Measurements from ENCODE around the gene PPIL6. TPM values are rescaled to one million over a fixed set of nuclear protein-coding genes. Genes with fewer than 3 reads are reported as not detected.

PPIL6 gene
- total and polyA plus RNA-seq, 2 experiments from 2014 or later = 2.6 to 2.9 TPM

GRCh38 chr6:109342911-109343310 is 97.5 kb downstream of the PPIL6 start:
- no peaks in the 10 kb centered on the region for H3K9me3 ChIP-seq (ENCODE audit: low read depth)

GRCh38 chr6:109342506-109342905 is 97.9 kb downstream of the PPIL6 start:
- no peak overlapping the region for H2AFZ ChIP-seq
- DNase-seq (ENCODE audit: low spot score) = no peak
- WGBS (ENCODE audit: low lambda C conversion rate, missing lambda C conversion rate) = 91% methylated on average over 5 of the region's 5 CpGs
- H3K4me3 ChIP-seq = no peak overlapping the region
- H3K27me3 ChIP-seq = no peaks in the 10 kb centered on the region
- H3K79me2 ChIP-seq = no peaks in the 10 kb centered on the region
- no peaks in the 10 kb centered on the region for H3K4me1 ChIP-seq (ENCODE audit: insufficient read depth)
- H3K27ac ChIP-seq = no peak overlapping the region
- H3K36me3 ChIP-seq (replicated peaks; ENCODE audit: insufficient read depth, low read depth) = no peaks in the 10 kb centered on the region
- no peaks in the 10 kb centered on the region for H3K9me2 ChIP-seq (replicated peaks; ENCODE audit: insufficient read depth)
- H4K20me1 ChIP-seq (ENCODE audit: insufficient read depth, poor library complexity, severe bottlenecking) = no peaks in the 10 kb centered on the region
- TF ChIP-seq EZH2 (IDR thresholded peaks at IDR 0.05; ENCODE audit: borderline replicate concordance) = no peak
- no peak for TF ChIP-seq EZH2phosphoT487 (IDR thresholded peaks at IDR 0.05; ENCODE audit: low read depth, severe bottlenecking, unreplicated experiment)
- TF ChIP-seq CTCF (IDR thresholded peaks at IDR 0.05; ENCODE audit: poor library complexity) = no peak
- no peaks in the 10 kb centered on the region for H3K9me3 ChIP-seq (ENCODE audit: low read depth)
- H3K4me2 ChIP-seq = no peak overlapping the region

More at GRCh38 chr6:109342911-109343310, 97.5 kb downstream of the PPIL6 start:
- H4K20me1 ChIP-seq (ENCODE audit: insufficient read depth, poor library complexity, severe bottlenecking) = no peaks in the 10 kb centered on the region
- no peak overlapping the region for H3K4me2 ChIP-seq
- H2AFZ ChIP-seq = no peak overlapping the region
- H3K27me3 ChIP-seq = no peaks in the 10 kb centered on the region
- H3K4me3 ChIP-seq = no peak overlapping the region
- peaks cover 1% of the 10 kb centered on the region for H3K4me1 ChIP-seq (ENCODE audit: insufficient read depth)
- H3K27ac ChIP-seq = no peak overlapping the region
- H3K36me3 ChIP-seq (replicated peaks; ENCODE audit: insufficient read depth, low read depth) = no peaks in the 10 kb centered on the region
- TF ChIP-seq EZH2 (IDR thresholded peaks at IDR 0.05; ENCODE audit: borderline replicate concordance) (no peak), EZH2phosphoT487 (IDR thresholded peaks at IDR 0.05; ENCODE audit: low read depth, severe bottlenecking, unreplicated experiment) (no peak), CTCF (IDR thresholded peaks at IDR 0.05; ENCODE audit: poor library complexity) (no peak)
- WGBS (ENCODE audit: low lambda C conversion rate, missing lambda C conversion rate) = 98% methylated on average over 6 of the region's 6 CpGs
- H3K79me2 ChIP-seq = no peaks in the 10 kb centered on the region
- no peak for DNase-seq (ENCODE audit: low spot score)
- H3K9me2 ChIP-seq (replicated peaks; ENCODE audit: insufficient read depth) = no peaks in the 10 kb centered on the region

- Histone ChIP-seq H3K4me2 (no peak overlapping the region), H3K79me2 (no peaks in the 10 kb centered on the region), H3K9me3 (ENCODE audit: low read depth) (no peaks in the 10 kb centered on the region), H2AFZ (no peak overlapping the region), H3K27me3 (no peaks in the 10 kb centered on the region), H3K9me2 (replicated peaks; ENCODE audit: insufficient read depth) (no peaks in the 10 kb centered on the region), H3K27ac (no peak overlapping the region), H3K36me3 (replicated peaks; ENCODE audit: insufficient read depth, low read depth) (no peaks in the 10 kb centered on the region), H3K4me3 (no peak overlapping the region), H3K4me1 (ENCODE audit: insufficient read depth) (no peaks in the 10 kb centered on the region), H4K20me1 (ENCODE audit: insufficient read depth, poor library complexity, severe bottlenecking) (no peaks in the 10 kb centered on the region)
- TF ChIP-seq CTCF (IDR thresholded peaks at IDR 0.05; ENCODE audit: poor library complexity) = no peak
- no peak for TF ChIP-seq EZH2 (IDR thresholded peaks at IDR 0.05; ENCODE audit: borderline replicate concordance)
- TF ChIP-seq EZH2phosphoT487 (IDR thresholded peaks at IDR 0.05; ENCODE audit: low read depth, severe bottlenecking, unreplicated experiment) = no peak
- WGBS (ENCODE audit: low lambda C conversion rate, missing lambda C conversion rate) = 98% methylated on average over 4 of the region's 4 CpGs
- no peak for DNase-seq (ENCODE audit: low spot score)
These were observed 99.6 kb downstream of the PPIL6 start for GRCh38 chr6:109340811-109341210.

Other genes with a start within 250 kb of the PPIL6 start
- gene CD164, start 58.2 kb downstream of the PPIL6 start, total RNA-seq = 571 and 574 TPM in 2 replicates
- 436 and 475 TPM in 2 replicates for gene CD164, start 58.2 kb downstream of the PPIL6 start, polyA plus RNA-seq
- 9.3 and 15.3 TPM in 2 replicates for gene SMPD2, start 96 bp upstream of the PPIL6 start, total RNA-seq
- gene SMPD2, start 96 bp upstream of the PPIL6 start, polyA plus RNA-seq = 19.2 and 25.1 TPM in 2 replicates
- 38.2 and 46.5 TPM in 2 replicates for gene MICAL1, start 15.1 kb upstream of the PPIL6 start, total RNA-seq
- 51.2 and 52.7 TPM in 2 replicates for gene MICAL1, start 15.1 kb upstream of the PPIL6 start, polyA plus RNA-seq
- gene ZBTB24, start 42.6 kb upstream of the PPIL6 start, total RNA-seq = 6.7 and 6.9 TPM in 2 replicates
- 2.5 and 3.8 TPM in 2 replicates for gene ZBTB24, start 42.6 kb upstream of the PPIL6 start, polyA plus RNA-seq

Data from hepatocyte (in vitro differentiated cells).